ENCODE results near the gene CHRND.
"Not testable (repeated sequence)": the region's sequence is repeated elsewhere in the genome, so short reads cannot be mapped to it uniquely, and the experiment has no call there.

CHRND gene

DNA sequence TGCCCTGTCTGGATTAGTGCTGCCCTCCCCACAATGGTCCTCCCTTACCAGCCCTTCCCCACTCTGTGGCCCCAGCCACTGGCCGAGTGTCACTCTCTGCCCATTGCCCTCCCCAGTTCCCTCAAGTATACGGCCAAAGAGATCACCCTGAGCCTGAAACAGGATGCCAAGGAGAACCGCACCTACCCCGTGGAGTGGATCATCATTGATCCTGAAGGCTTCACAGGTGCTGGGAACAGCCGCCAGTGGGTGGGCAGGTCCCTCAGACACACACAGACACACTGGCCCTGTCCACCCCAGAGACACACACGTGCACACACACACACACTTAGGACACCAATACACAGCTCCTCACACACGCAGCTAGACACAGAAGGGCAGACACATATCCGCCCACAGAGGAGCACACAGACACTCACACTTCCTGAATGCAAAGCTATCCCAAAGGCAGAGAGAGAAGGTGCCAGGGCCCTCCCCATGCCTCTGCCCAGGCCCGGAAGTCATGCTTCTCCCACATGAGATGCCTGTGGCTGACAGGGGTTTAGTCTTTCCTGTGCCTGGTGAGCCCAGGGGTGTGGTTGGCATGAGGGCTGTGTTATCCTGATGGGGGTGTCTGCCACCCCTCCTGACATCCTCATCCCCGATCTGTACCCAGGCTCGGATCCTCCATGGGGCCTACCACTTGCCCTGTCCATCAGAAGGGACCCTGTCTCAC, 2.9 kb downstream of the CHRND start:
- no peak for DNase-seq

DNA sequence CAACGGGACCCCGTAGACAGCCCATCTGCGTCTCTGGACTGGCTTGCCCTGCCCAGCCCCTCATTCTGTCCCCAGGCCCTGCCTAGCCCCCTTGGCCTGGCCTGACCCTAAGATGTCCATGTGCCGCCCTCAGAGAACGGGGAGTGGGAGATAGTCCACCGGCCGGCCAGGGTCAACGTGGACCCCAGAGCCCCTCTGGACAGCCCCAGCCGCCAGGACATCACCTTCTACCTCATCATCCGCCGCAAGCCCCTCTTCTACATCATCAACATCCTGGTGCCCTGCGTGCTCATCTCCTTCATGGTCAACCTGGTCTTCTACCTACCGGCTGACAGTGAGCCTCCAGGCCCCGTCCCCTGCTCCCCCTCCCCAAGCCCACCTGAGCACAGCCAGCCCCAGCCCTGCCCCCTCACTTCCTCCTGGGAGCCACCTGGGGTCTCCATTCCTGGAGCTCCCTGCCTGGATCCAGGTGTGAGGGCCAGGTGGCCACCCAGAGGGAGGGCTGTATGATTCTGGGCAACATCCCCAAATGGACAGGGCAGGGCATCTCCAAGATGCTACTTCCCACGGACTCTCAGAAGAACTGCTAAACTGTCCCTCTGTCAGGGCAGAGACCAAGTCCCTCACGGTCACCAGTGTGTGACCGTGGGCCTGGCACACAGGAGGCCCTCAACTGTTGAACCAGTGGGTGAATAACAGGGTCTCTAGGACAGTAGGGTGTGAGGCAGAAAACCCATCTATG, 4.0 kb downstream of the CHRND start:
- no peak for DNase-seq

DNA sequence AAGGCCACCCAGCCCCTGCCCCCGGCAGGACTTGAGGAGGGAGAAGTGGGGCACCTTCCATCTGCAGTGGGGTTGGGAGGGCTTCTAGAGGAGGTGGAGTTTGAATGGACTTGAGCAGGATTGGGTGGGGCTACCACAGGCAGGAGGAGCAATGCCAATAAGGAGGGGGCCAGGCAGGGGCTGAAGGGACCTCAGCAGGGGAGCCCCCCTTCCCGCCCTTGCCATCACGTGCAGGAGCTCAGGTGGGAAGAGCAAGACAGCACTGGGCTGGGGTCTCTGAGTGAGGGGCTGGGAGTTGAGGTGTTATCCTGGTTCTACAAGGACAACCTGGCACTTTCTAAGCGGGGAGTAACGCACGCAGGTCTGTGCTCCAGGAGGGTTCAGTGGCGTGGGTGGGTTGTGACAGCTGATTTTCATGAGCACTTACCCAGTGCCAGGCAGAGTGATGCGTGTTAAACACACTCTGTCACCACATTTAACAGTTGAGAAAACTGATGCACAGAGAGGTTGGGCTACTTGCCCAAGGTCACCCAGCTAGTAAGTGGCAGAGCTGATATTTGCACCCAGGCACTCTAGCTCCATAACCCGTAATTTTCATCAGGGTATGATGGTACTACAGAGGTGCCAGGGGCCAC, 4.8 kb downstream of the CHRND start:
- DNase-seq = no peak

DNA sequence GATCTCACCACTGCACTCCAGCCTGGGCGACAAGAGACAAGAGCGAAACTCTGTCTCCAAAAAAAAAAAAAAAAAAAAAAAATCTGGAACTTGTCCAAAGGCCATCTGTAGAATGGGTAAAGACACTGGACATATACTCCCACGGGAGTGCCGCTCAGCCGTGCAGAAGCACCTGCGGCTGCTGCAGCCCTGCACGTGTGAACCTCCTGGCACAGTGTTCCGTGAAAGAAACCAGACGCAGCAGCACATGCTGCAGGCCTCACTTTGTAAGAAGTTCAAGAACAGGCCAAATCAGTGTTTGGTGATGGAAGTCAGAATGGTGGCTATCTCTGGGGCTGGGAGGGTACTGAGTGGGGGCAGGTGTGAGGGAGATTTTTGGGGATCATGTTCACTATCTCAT, 6.5 kb downstream of the CHRND start:
- no peak for DNase-seq

DNA sequence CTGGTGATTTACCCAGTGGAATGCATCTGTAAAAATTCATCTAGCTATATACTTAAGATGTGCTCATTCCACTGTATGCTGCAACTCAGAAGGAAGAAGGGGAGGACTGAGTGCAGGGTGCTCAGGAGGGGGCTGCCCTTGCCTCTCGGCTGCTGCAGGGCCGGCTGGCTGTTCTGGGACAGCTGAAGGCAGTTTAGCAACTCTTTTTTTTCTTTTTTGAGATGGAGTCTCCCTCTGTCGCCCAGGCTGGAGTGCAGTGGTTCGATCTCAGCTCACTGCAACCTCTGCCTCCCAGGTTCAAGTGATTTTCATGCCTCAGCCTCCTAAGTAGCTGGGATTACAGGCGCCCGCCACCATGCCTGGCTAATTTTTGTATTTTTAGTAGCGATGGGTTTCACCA, 6.9 kb downstream of the CHRND start:
- not testable (repeated sequence) for DNase-seq

DNA sequence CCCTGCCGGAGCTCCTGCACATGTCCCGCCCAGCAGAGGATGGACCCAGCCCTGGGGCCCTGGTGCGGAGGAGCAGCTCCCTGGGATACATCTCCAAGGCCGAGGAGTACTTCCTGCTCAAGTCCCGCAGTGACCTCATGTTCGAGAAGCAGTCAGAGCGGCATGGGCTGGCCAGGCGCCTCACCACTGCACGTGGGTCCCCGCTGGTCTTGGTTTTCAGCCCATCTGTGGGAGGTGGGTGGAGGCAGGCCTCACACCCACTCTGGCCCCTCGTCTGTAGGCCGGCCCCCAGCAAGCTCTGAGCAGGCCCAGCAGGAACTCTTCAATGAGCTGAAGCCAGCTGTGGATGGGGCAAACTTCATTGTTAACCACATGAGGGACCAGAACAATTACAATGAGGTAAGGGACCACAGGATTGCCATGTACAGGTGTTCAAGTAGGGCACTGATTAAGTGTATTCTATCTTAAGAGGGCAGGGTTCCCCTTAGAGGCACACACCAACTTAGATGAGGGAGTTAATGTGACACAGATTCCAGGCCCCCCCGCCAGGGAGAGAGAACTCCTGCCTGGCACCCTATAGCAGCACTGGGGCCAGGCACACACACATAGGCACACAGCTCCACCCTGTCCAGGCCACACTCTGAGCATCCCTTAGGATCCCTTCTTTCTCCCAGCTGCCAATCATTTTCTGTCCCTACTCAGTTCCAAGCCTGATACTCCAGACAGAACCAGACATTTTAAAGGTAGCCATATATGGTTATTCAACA, 8.2 kb downstream of the CHRND start:
- DNase-seq = no peak

DNA sequence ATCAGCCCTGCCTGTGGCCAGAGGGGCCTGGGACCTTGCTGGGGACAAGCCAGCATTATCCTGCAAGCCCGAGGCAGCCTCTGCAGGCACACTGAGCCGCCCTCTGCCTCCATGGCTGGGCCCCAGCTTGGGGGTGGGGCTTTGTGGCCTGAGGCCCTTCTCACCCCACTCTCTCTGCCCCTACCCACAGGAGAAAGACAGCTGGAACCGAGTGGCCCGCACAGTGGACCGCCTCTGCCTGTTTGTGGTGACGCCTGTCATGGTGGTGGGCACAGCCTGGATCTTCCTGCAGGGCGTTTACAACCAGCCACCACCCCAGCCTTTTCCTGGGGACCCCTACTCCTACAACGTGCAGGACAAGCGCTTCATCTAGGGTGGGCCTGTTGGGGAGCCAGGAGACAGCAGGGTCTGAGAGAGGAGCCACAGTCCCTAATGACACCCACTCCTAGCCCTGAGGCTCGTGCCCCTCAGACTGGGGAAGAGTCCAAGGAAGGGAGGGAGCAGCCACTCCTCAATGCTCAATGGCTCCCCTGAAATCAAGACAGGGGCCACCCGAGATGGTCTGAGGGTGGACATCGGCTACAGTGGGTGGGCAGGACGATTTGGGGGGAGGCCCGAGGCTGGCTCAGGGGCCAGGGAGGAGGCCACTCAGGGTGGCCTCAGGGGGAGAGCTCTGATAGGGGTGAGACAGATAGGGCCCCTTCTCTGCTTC, 9.1 kb downstream of the CHRND start:
- no peak for DNase-seq

DNA sequence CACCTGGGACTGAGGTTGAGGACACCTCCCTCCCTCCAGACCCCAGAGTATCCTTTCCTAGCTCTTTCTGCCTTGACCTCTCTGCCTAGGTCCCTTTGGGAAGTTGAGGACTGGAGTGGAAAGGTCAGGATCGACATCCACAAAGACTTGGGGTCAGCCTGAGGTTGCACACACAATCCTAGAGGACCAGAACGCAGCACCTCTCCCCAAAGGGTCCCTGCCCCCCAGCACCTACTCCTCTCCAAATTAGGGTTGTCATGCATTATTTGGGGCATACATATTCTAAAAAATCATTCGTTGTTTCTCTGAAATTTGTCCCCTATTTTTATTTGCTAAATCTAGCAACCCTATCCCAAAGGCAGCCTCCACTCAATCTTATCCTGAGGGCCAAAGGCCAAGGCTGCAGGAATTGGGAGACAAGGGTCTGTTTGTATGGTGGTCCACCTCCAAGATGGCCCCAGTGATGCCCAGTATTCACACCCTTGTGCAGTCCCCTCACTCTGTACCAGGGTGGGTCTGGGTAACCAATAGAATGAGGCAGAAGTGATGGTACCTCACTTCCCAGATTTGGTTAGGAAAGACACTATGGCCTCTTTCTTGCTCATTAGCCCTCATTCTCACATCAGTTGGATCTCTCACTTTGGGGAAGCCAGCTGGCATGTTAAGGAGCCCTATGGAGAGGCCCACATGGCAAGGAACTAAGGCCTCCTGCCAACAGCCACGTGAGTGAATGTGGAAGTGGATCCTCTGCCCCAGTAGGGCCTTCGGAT, 10.0 kb downstream of the CHRND start:
- DNase-seq = no peak

DNA sequence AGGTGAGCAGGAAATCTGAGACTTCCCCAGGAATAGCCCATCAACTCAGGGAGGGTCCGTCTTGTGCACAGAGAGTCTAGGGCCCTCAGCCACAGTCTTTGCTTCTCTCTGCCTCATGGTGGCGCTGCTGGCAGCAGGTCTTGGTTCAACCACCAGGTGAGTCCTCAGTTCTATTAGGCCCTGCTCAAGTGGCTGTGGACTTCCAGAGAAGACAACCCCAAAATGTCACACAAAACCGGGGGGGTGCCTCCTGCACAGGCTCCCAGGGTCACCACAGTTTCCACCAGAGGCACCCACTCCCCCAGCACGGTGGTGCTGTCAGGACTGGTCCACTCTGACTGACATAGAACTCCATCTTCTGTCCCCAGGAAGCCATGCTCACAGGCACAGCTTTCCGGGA, 11.1 kb downstream of the CHRND start:
- DNase-seq = no peak

DNA sequence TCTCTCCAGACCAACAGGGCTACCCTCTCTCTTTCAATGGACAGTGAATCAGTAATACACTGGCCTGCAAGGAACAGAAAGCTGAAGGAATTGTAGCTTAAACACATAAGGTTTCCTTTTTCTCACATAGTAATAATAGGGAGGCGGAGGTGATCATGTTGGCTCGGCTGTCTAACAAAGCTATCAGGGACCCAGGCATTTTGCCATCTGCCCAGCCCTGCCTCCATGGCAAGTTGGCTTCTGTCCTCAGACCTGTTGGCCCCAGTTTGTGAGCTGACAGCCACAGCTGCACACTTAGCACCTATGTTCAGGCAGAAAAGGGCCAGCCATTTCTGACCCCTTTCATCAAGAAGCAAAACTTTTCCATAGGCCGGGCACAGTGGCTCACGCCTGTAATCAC, 11.5 kb downstream of the CHRND start:
- no peak for DNase-seq

DNA sequence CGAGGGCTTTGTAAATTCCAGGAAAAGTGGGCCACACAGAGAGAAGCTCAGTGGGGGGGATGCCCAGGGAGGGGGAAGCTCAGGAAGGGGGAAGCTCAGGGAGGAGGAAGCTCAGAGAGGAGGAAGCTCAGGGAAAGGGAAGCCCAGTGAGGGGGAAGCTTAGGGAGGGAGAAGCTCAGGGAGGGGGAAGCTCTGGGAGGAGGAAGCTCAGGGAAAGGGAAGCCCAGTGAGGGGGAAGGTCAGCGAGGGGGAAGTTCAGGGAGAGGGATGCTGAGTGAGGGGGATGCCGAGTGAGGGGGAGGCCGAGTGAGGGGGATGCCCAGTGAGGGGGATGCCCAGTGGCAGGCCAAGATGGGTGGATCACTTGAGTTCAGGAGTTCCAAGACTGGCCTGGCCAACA, 12.7 kb downstream of the CHRND start:
- DNase-seq = no peak

DNA sequence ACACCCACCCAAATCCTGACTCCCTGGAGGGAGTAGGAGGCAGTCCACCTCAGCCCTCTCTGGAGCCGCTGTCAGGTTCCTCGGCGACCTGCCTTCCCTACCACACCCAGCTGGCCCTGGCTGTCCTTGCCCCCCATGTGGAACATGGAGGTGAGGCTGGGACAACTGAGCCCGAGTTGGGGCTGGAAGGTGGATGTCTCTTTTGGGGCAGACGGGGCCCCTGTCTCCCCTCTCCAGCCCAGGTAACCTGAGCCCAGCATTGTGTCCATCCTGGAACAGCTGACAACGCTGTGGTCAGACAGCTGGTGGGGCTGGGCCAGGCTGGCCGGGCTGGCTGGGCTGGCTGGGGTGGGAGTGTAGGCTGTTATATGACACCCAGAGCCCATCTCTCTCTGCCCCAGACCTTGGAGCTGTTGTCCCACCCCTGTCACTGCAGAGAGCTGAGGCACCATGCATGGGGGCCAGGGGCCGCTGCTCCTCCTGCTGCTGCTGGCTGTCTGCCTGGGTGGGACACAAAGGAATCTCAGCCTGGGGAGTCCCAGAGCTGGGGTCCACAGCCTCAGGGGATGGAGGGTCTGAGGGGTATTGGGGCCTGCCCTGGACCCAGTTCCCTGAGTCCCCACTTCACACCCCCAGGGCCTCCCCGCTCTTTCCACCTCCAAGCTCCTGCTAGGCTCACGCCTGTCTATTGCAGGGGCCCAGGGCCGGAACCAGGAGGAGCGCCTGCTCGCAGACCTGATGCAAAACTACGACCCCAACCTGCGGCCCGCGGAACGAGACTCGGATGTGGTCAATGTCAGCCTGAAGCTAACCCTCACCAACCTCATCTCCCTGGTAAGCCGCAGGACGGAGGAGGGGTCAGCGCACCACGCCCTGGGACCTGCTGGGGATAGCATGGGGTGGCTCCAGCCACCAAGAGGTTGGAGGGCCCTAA, 13.6 kb downstream of the CHRND start, which contains the start of gene CHRNG:
Gene CHRNG (plus strand): TSS at position 395 of the 934 bp plus-strand sequence. CDS start 56 bp downstream, at position 451.
- no peak for DNase-seq

DNA sequence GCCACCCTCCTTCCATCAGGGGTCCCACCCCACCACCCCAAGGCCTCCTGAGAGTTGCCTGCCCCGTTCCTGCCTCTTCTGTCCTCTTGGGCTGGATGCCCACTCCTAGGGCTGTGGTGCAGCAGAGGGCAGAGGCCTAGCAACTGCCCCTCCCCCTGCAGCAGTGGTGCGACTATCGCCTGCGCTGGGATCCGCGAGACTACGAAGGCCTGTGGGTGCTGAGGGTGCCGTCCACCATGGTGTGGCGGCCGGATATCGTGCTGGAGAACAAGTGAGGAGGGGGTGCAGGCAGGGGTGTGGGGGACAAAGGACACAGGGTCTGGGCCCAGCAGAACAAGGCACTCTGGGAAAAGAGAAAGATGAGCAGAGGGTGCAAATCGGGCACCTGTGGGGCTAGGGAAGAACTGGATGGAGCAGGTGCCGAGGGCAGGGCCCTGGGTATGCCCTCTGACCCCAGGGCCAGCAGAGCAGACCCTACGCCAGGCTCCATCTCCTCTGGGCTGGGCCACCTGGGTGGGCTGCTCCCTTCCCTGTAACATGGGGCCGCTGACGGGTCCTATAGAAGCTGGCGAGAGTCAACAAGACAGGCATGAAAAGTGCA, 14.6 kb downstream of the CHRND start:
- DNase-seq = no peak

DNA sequence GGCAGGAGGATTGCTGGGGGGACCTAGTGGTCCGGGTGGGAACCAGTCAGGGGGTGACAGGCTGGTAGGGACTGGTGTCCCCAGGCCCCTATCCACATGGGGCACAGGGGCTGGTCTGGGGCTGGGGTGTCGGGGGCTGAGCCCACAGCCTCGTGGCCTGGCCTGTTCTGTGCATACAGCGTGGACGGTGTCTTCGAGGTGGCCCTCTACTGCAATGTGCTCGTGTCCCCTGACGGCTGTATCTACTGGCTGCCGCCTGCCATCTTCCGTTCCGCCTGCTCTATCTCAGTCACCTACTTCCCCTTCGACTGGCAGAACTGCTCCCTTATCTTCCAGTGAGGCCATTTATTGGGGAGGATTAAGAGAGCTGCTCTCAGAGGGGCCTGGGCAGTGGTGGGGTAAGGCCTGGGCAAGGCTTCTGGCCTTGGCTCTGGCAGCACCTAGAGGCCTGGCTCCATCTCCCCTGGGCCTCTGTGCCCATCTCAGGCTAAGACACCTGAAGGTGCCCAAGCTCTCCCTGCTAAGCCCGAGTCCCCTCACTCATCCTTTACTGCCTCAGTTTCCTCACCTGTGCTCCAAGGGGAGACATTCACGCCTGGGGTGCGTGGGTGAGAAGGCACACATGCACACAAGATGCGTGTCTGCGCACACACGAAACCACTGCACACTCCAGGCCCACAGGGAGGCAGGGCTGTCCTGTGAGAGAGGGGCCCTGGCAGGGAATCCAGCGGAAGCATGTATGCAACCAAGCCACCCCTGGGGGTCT, 15.4 kb downstream of the CHRND start:
- DNase-seq = no peak

DNA sequence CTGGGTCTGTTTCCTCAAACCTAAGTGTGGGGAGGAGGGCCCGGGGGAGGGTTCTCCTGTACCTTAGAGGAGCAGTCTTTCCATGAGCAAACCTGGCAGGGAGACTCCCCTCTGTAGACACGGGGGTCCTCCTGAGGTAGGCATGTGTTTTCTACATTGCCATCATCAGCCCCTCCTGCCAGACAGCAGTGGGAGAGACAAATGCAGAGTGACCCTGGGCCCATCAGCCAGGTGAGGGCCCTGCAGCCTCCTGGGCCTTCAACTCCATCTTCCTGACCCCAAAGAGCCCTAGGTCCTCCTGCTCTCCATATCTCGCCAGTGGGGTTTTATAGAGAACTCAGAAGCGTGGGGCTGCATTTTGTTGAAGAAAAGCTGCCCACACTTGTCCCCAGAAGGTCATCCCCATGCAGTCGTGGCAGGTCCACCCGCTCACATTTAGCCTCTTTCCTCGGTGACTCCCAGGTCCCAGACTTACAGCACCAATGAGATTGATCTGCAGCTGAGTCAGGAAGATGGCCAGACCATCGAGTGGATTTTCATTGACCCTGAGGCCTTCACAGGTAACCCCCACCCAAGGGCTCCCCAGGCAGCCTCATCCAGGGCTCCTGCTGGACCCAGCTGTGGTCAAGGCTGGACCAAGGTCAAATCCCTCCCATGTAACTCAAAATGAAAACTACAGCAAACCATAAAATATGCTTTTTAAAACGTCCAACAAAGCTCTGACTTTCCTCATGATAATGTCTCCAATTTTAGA, 16.2 kb downstream of the CHRND start:
- DNase-seq = no peak

DNA sequence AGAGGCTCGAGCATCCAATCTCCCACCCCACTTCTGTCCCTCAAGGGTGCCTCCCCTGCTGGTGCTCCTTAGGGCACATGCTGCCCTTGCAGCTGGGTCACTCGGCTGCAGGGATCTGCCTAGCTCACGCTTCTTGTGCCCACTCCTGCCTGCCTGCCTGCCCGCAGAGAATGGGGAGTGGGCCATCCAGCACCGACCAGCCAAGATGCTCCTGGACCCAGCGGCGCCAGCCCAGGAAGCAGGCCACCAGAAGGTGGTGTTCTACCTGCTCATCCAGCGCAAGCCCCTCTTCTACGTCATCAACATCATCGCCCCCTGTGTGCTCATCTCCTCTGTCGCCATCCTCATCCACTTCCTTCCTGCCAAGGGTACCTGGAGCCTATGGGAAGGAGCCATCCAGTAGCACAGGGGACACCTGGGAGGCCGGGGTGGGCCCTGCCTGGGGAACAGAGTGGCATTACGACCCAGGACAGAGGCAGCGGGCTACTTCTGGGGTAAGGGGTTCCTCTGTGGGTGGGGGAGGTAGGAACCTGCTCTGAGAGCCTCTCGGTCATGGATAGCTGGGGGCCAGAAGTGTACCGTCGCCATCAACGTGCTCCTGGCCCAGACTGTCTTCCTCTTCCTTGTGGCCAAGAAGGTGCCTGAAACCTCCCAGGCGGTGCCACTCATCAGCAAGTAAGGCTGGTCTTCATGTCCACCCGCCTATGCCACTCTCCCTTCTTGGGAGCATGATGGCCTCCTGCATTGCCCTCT, 16.9 kb downstream of the CHRND start:
- no peak for DNase-seq

DNA sequence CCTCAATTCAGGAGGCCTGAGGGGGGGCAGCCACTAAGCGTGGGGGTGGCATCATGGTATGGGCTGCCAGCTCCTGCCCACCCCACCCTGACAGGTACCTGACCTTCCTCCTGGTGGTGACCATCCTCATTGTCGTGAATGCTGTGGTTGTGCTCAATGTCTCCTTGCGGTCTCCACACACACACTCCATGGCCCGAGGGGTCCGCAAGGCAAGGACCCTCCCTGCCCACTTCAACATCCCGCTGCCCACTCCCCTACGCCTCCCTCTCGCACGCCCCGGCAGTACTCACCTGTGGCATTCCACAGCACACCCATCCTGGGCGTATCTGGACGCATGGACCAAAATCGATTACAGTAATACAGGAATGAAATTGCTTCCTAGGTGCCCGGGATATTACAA, 17.5 kb downstream of the CHRND start:
- no peak for DNase-seq
